ENCODE measurements around the gene IDH3A. TPM values are rescaled to one million over a fixed set of nuclear protein-coding genes. Genes with fewer than 3 reads are reported as not detected.

IDH3A gene
- total RNA-seq, 1 experiment from 2014 or later: 116 TPM

- intact Hi-C loops (cut with micrococcal nuclease; ENCODE audit: unreplicated experiment): no loop called here
- ChIA-PET CTCF (no interaction called here), POLR2A (no interaction called here)
- ATAC-seq: no peak
- in situ Hi-C loops (cut with HindIII; ENCODE audit: low pct_unique_long_range_greater_than_20kb, low sequenced_read_pairs): no loop called here
- no peak for TF ChIP-seq REST (IDR thresholded peaks at IDR 0.05; ENCODE audit: insufficient read depth in 1 of 2, low read depth in 2 of 2, low read length in 1 of 2)
- no peak for TF ChIP-seq TCF7L2 (IDR thresholded peaks at IDR 0.05; ENCODE audit: low read depth, low read length)
- no peak for TF ChIP-seq CTCF (IDR thresholded peaks at IDR 0.05)
- TF ChIP-seq POLR2AphosphoS5 (IDR thresholded peaks at IDR 0.05; ENCODE audit: low read depth, low read length): no peak
- no peak for TF ChIP-seq SIN3A (IDR thresholded peaks at IDR 0.05; ENCODE audit: borderline replicate concordance, insufficient read depth, low read depth, low read length)
- H3K9me3 ChIP-seq (ENCODE audit: control insufficient read depth, insufficient read depth, low read depth, low read length): no peaks in the 10 kb centered on the region
- no peak for DNase-seq (ENCODE audit: low read depth, low spot score)
- no peak overlapping the region for H3K4me3 ChIP-seq (ENCODE audit: low read depth in 2 of 2, low read length in 2 of 2)
- no peaks in the 10 kb centered on the region for H3K4me1 ChIP-seq (ENCODE audit: control insufficient read depth, insufficient read depth, low read length)
- peaks cover 32% of the 10 kb centered on the region for H3K36me3 ChIP-seq (ENCODE audit: control insufficient read depth, insufficient read depth, low read length)
- no peak overlapping the region for H3K27ac ChIP-seq (ENCODE audit: low read length)
- no peaks in the 10 kb centered on the region for H3K27me3 ChIP-seq (ENCODE audit: control insufficient read depth, insufficient read depth, low read length)
- BruUV-seq (replicated peaks): no TSS peak
Measured at GRCh38 chr15:78167227-78167888, 18.2 kb downstream of the IDH3A start.

- Histone ChIP-seq H3K4me1 (ENCODE audit: control insufficient read depth, insufficient read depth, low read length) (no peaks in the 10 kb centered on the region), H3K27me3 (ENCODE audit: control insufficient read depth, insufficient read depth, low read length) (no peaks in the 10 kb centered on the region), H3K36me3 (ENCODE audit: control insufficient read depth, insufficient read depth, low read length) (peaks cover 27% of the 10 kb centered on the region), H3K27ac (ENCODE audit: low read length) (no peak overlapping the region), H3K9me3 (ENCODE audit: control insufficient read depth, insufficient read depth, low read depth, low read length) (no peaks in the 10 kb centered on the region), H3K4me3 (ENCODE audit: low read depth in 2 of 2, low read length in 2 of 2) (no peak overlapping the region)
- BruUV-seq (replicated peaks): no TSS peak
- DNase-seq (ENCODE audit: low read depth, low spot score) (no peak), ATAC-seq (no peak)
- ChIA-PET POLR2A (no interaction called here), CTCF (interaction anchor here (0.6 to 0.7 kb wide), 2 partner anchors 13 to 36 kb away, joined by 3 to 4 read pairs; no protein-coding TSS in a partner anchor)
- in situ Hi-C loops (cut with HindIII; ENCODE audit: low pct_unique_long_range_greater_than_20kb, low sequenced_read_pairs): no loop called here
- intact Hi-C loops (cut with micrococcal nuclease; ENCODE audit: unreplicated experiment): no loop called here
- TF ChIP-seq CTCF (IDR thresholded peaks at IDR 0.05) (no peak), TCF7L2 (IDR thresholded peaks at IDR 0.05; ENCODE audit: low read depth, low read length) (no peak), POLR2AphosphoS5 (IDR thresholded peaks at IDR 0.05; ENCODE audit: low read depth, low read length) (no peak), REST (IDR thresholded peaks at IDR 0.05; ENCODE audit: insufficient read depth in 1 of 2, low read depth in 2 of 2, low read length in 1 of 2) (no peak), SIN3A (IDR thresholded peaks at IDR 0.05; ENCODE audit: borderline replicate concordance, insufficient read depth, low read depth, low read length) (no peak)
Measured at GRCh38 chr15:78168608-78169007, 19.4 kb downstream of the IDH3A start.
